Smooth muscle cell (in vitro differentiated cells): ENCODE data around the gene PSMD12. TPM values are rescaled to one million over a fixed set of nuclear protein-coding genes. Genes with fewer than 3 reads are reported as not detected.
"Not testable (repeated sequence)": the region's sequence is repeated elsewhere in the genome, so short reads cannot be mapped to it uniquely, and the experiment has no call there.

Source experiments
- DNase-seq: peaks from one replicate; lab custom pipeline; 2025; ENCODE audit not compliant: unreplicated experiment; lab: John Stamatoyannopoulos, UW
- H2AFZ ChIP-seq: fragments of 200-600 bp; sonication (generic); 2 replicates; pipeline ENCODE4 v1.6.0; 2016; ENCODE audit warnings: antibody characterized with exemption, low read depth, mild to moderate bottlenecking
- H3F3A ChIP-seq: fragments of 200-600 bp; sonication (generic); 2 replicates; pipeline ENCODE4 v1.6.0; 2017; ENCODE audit warnings: antibody characterized with exemption, low read depth
- H3K27ac ChIP-seq: fragments of 200-600 bp; sonication (generic); 2 replicates; pipeline ENCODE4 v1.5.1; 2016; ENCODE audit warnings: low read depth, mild to moderate bottlenecking
- H3K27me3 ChIP-seq: fragments of 200-600 bp; sonication (generic); 2 replicates; pipeline ENCODE4 v1.6.1; 2016; ENCODE audit warnings: low read depth, mild to moderate bottlenecking
- H3K36me3 ChIP-seq: fragments of 200-600 bp; sonication (generic); 2 replicates; pipeline ENCODE4 v1.5.1; 2016; ENCODE audit warnings: low read depth
- H3K4me1 ChIP-seq: fragments of 200-600 bp; sonication (generic); 2 replicates; pipeline ENCODE4 v1.5.1; 2016; ENCODE audit warnings: low read depth
- H3K4me2 ChIP-seq: fragments of 200-600 bp; sonication (generic); 2 replicates; pipeline ENCODE4 v1.6.0; 2016; ENCODE audit warnings: mild to moderate bottlenecking
- H3K4me3 ChIP-seq: fragments of 200-600 bp; sonication (generic); 2 replicates; pipeline ENCODE4 v1.5.1; 2016; ENCODE audit warnings: mild to moderate bottlenecking
- H3K79me2 ChIP-seq: fragments of 200-600 bp; sonication (generic); 2 replicates; pipeline ENCODE4 v1.6.0; 2016; ENCODE audit warnings: low read depth, mild to moderate bottlenecking
- H3K9ac ChIP-seq: fragments of 200-600 bp; sonication (generic); 2 replicates; pipeline ENCODE4 v1.6.0; 2016; ENCODE audit warnings: low read depth
- H3K9me3 ChIP-seq: fragments of 200-600 bp; sonication (generic); replicated peaks from 2 replicates; pipeline ENCODE4 v1.5.1; 2016; ENCODE audit warnings: low read depth
- H4K20me1 ChIP-seq: fragments of 200-600 bp; sonication (generic); 2 replicates; pipeline ENCODE4 v1.6.0; 2016; ENCODE audit warnings: low read depth
- CTCF ChIP-seq: fragments of 200-600 bp; sonication (generic); IDR thresholded peaks from 2 replicates; pipeline ENCODE4 v1.5.1; 2017; ENCODE audit warnings: borderline replicate concordance, mild to moderate bottlenecking, antibody characterized with exemption; ENCODE audit not compliant: insufficient read depth, poor library complexity, severe bottlenecking
- WGBS: methylation state at CpG from one replicate; pipeline ENCODE4 v1.1.7; 2016; ENCODE audit warnings: low lambda C conversion rate; 5-methylcytosine and 5-hydroxymethylcytosine counted together
- polyA plus RNA-seq: library from polyadenylated mRNA; unstranded; fragments of >200 nt; fragmentation: Nextera tagmentation; extraction: Ambion mirVana; gene quantifications from 2 replicates; pipeline ENCODE4 v1.2.1, GENCODE V29; 2016
- total RNA-seq: library from RNA; depleted of rRNA; stranded (reverse); fragments of >200 nt; gene quantifications from 2 replicates; pipeline ENCODE4 v1.2.3, GENCODE V29; 2014

PSMD12 gene
- total and polyA plus RNA-seq, 2 experiments from 2014 or later = 34.7 to 51.7 TPM

DNA sequence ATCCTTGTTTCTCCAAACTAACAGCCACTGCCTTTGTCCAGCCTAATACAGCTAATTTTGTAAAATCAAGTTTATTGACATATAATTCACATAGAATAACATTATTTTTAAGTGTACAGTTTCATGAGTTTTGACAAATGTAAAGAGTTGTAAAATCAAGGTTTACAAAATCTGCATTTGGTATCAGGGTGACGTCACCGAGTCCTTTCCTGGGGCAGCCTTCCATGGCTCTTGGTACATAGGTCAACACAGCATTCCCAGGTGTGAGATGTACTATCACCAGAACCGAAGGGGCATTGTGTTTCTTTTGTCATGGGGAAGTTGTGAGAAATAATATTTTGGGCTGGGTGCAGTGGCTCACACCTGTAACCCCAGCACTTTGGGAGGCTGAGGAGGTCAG lies 42.9 kb downstream of the PSMD12 start:
- H3K9me3 ChIP-seq = no peaks in the 10 kb centered on the region
- no peak for DNase-seq
- no peak overlapping the region for H3K27ac ChIP-seq
- H3F3A ChIP-seq = no peaks in the 10 kb centered on the region
- peaks cover 4% of the 10 kb centered on the region for H3K4me1 ChIP-seq
- no peak overlapping the region for H2AFZ ChIP-seq
- H3K27me3 ChIP-seq = no peaks in the 10 kb centered on the region
- H3K9ac ChIP-seq = no peak overlapping the region
- no peak overlapping the region for H3K4me3 ChIP-seq
- no peak overlapping the region for H3K4me2 ChIP-seq
- no peaks in the 10 kb centered on the region for H4K20me1 ChIP-seq
- no peaks in the 10 kb centered on the region for H3K36me3 ChIP-seq
- no peak for TF ChIP-seq CTCF
- 94% methylated on average over 3 of the region's 3 CpGs for WGBS
- no peaks in the 10 kb centered on the region for H3K79me2 ChIP-seq

DNA sequence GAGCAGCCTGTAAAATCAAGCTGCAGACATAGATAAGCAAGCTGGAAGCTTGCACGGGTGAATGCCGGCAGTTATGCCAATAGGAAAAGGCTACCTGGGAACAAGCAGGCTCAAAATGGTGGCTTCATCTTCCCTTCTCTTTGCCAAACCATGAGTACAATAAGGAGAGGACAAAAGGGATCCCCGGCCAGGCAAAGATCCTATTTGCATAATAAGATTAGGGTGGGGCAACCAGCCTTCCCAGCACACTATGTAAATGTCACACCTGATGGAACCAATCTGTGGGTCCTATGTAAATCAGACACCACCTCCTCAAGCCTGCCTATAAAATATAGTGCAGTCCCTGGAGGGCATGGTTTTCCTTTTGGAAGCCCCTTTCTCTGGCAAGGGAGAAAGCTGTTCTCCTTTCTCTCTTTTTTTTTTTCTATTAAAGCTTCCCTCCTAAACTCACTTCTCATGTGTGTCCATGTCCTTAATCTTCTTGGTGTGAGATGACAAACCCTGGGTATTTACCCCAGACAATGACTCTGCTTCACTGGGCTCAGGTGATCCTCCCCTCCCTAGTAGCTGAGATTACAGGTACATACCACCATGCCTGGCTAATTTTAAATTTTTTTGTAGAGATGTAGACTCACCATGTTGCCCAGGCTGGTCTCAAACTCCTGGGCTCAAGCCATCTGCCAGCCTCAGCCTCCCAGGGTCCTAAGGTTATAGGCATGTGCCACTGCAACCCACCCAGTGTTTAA lies 44.2 kb downstream of the PSMD12 start:
- no peak overlapping the region for H2AFZ ChIP-seq
- 57% methylated on average over 3 of the region's 3 CpGs for WGBS

GRCh38 chr17:67321486-67321885 lies 44.9 kb downstream of the PSMD12 start:
- not testable (repeated sequence) for H3K9ac ChIP-seq, H3F3A ChIP-seq, H2AFZ ChIP-seq, H3K36me3 ChIP-seq, DNase-seq, H4K20me1 ChIP-seq, H3K79me2 ChIP-seq, H3K4me2 ChIP-seq, H3K9me3 ChIP-seq, H3K27ac ChIP-seq, H3K4me3 ChIP-seq, H3K27me3 ChIP-seq, H3K4me1 ChIP-seq
- 89% methylated on average over 12 of the region's 13 CpGs for WGBS

More for the DNA sequence above, 44.2 kb downstream of the PSMD12 start:
- no peak for TF ChIP-seq CTCF
- no peak overlapping the region for H3K27ac ChIP-seq
- H4K20me1 ChIP-seq = no peaks in the 10 kb centered on the region
- H3K36me3 ChIP-seq = no peaks in the 10 kb centered on the region
- peaks cover 4% of the 10 kb centered on the region for H3K4me1 ChIP-seq
- no peaks in the 10 kb centered on the region for H3K9me3 ChIP-seq
- no peak overlapping the region for H3K9ac ChIP-seq
- H3K27me3 ChIP-seq = no peaks in the 10 kb centered on the region
- no peak for DNase-seq
- H3K79me2 ChIP-seq = no peaks in the 10 kb centered on the region
- H3F3A ChIP-seq = no peaks in the 10 kb centered on the region
- no peak overlapping the region for H3K4me2 ChIP-seq
- no peak overlapping the region for H3K4me3 ChIP-seq

DNA sequence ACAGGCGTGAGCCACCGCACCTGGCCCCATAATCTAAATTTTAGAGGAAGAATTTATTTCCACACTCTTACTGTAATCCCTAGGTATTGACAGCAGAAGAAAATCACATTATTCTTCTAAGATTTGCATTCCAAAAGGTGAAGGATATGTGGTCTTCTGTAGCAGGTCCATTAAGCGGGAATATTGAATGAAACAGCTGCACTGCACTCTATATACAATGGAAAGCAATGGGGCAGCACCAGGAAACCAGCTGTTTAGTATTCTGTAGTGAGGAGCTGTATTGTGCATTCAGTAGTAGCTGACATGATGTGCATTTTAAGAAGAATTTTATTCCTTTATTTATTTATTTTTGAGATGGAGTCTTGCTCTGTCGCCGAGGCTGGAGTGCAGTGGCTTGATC lies 49.6 kb downstream of the PSMD12 start:
- H3K4me1 ChIP-seq = no peaks in the 10 kb centered on the region
- H3F3A ChIP-seq = no peaks in the 10 kb centered on the region
- DNase-seq = no peak
- H3K27ac ChIP-seq = no peak overlapping the region
- H3K79me2 ChIP-seq = no peaks in the 10 kb centered on the region
- no peak overlapping the region for H3K9ac ChIP-seq
- H3K4me3 ChIP-seq = no peak overlapping the region
- no peak for TF ChIP-seq CTCF
- H3K27me3 ChIP-seq = no peaks in the 10 kb centered on the region
- no peaks in the 10 kb centered on the region for H3K36me3 ChIP-seq
- H3K9me3 ChIP-seq = no peaks in the 10 kb centered on the region
- no peak overlapping the region for H3K4me2 ChIP-seq
- H2AFZ ChIP-seq = no peak overlapping the region
- WGBS = 96% methylated on average over 5 of the region's 5 CpGs
- no peaks in the 10 kb centered on the region for H4K20me1 ChIP-seq
